C1 segment of cervical spinal cord (tissue), 14 donors: Measurements from ENCODE around the gene SLC46A3.
"Not testable (repeated sequence)": the region's sequence is repeated elsewhere in the genome, so short reads cannot be mapped to it uniquely, and the experiment has no call there.

Experiments used
- DNase-seq, 14 donors: peaks; one replicate each; lab custom pipeline; 2025; lab: John Stamatoyannopoulos, UW

Gene SLC46A3

DNA sequence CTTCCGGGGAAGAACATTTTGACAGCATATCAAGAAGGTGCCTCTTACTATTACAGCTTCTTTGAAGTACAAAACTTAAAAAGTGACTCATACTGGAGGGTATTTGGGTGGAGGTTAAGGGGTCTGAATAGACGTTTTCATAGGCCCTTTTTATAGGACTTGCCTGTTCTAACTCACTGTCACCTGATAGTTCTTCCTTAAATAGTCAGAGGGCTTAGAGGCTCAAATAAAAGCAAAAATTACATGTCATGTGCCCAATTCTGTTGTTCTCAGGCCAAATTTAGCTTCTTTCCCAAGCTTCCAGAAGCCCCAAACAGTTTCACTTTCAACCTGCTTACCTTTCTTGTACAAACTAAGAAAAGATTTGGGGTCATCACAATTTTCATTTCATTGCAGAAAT lies 16.1 kb upstream of the SLC46A3 start:
- DNase-seq = no peak

DNA sequence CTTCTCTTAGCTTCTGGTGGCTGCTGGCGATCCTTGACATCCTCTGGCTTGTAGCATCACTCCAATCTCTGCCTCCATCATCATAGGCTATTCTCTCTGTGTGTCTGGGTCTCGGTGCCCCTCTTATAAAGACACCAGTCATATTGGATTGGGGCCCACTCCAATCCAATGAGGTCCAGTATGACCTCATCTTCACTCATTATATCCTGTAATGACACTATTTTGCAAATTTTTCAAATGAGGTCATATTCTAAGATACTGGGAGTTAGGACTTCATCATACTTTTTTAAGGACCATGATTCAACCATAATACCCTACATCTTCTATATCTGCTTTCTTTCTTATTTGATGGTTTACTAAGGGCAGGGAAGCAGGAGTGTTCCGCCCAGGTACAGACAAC lies 12.0 kb upstream of the SLC46A3 start:
- DNase-seq = no peak

DNA sequence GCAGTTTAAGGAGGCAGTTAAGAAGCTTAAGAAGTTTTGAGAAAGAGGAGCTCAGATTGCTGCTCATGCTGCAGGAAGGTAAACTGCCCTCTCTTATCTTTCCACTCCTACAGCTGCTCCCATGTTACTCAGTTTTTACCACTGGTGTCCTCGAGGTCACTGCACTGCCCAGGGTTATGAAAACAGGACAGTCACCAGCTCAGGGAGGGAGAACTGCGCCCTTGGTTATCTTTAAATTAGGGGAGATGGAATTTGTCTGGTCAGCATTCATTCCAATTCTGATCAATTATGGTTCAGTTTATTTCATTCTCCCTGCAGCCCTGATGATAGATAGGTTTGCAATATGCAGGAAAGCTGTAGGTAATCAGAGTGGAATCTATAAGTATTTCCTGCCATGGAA lies 10.8 kb upstream of the SLC46A3 start:
- DNase-seq = no peak

DNA sequence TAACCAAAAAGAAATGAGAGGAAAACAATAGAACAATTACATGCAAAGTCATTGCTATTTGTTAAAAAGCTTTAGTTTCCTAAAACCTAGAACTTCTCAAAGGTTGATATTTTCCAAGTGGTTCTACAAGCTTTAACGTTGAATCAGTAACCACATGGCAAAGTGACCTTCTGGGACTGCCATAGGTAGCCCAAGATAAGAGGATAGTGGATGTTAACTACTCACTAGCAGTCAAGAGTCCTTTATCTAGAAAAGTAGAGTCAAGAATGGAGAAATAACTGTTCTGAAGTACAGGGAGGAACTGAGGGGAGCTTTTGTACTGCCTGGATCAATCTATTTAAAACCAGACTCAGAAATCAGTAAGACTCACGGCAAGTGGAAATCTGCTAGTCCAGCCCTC lies 9.9 kb upstream of the SLC46A3 start:
- no peak for DNase-seq

DNA sequence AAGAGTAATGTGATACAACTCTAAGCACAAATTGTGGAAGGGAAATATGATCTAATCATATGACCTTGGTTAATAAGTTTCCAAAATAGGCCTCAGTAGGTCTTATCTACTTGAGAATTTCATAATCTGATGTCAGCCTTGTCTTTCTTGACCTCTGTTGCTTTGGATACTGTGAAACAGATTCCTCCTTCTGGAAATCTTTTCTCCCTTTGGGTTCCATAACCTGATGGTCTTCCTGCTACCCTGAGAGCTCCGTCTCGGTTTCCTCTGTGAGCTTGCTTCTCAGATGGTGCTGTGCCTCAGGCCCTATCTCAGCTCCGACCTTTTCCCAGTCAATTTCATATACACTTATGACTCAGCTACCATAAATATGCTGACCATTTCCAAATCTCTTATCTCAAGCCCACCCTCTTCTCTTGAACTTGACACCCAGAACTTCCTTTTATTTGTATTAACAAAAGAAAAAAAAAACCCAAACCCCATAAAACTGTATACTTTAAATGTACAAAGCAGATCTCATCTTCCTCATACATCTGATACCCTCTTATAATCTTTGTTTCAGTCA lies 6.4 kb upstream of the SLC46A3 start:
- no peak for DNase-seq

DNA sequence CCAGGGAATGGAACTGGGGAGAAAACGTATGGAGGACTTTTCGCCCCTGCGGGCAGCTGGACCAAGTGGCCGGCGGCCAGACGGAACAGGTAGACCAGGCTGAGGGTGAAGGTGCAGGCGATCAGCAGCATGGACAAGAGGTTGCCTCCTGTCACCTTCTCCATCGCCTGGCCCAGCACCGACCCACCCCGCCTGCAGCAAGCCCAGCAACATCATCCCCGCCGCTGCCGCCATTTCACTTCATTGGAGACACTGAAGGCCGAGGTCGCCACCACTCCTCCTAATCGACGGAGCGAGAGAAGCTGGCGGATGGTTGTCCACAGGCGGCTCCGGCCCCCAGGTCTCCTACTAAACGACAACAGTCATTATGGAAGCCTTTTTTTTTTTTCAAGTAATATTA lies 5.0 kb upstream of the SLC46A3 start:
- no peak for DNase-seq

DNA sequence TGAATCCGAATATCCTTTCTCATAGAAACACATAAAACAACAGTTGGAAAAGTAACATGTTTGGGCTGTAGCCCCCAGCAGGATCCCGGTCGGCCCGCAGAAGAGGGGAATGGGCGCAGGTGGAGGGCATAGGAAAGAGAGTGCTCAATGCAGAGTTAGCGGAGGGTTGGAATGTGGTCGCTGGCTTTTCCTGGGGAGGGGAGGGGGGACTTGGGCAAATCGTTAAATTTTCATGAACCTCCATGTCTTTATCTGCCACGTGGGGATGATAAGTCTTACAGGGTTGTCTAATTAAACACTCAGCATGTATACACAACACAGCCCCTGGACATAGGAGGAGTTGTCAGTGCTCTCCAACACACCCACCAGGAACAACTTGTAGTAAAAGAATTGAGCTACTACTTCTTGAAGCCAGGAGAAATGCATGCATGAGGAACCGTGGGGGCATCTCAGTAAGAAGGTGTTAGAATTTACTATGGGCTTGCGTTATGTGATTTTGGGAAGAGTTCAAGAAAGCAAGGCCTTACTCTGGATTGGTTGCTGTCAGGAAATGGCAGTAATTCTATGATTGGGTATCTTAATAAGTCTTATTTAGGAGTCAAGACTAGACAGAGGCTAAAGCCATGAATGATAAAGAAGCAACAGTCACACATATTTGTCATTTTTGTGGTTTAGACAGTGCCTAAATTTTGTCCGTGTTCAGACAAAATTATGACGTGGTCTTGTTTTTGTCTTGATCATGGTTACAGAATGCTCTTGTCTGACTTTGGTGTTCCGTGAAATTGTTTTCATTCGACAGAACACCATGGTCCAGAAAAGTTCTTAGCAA lies 671 bp upstream of the SLC46A3 start:
- peak in 1 of 14 donors; percentile 22 for DNase-seq

DNA sequence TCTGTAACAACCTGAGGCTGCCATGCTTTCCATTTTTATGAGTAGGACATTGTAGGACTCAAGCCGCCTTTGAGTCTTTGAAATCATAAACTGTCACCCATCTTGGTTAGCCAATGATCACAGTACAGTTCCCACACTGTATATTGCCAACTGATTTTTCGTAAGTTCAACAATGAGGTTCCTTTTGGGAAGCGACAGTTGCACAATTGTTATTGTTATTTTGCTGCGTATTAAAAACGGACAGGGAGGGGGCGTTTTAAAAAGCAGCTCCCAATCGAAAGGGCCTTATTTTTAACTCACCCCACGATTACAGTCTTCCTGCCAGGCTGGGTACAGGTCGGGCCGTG lies 601 bp downstream of the SLC46A3 start:
- peak in 1 of 14 donors; percentile 77 for DNase-seq

DNA sequence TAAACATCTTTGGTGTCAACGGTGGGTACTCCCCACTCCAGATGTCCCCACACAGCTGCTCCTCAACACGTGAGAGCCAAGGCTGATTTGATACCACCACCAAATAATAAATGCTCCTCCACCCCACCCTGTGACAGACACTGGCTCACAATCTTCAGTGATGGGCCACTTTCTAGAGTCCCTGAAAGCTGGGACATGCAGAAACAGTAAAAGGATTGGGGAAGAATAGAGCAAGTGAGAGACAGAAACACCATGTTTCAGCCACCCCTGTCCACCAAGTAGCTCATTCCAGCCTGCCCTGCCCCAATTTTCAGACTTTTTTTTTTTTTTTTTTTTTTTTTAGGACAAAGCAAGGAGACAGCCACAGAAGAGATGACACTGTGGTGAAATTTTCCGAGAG lies 1.6 kb downstream of the SLC46A3 start:
- peak in 1 of 14 donors; percentile 17 for DNase-seq

DNA sequence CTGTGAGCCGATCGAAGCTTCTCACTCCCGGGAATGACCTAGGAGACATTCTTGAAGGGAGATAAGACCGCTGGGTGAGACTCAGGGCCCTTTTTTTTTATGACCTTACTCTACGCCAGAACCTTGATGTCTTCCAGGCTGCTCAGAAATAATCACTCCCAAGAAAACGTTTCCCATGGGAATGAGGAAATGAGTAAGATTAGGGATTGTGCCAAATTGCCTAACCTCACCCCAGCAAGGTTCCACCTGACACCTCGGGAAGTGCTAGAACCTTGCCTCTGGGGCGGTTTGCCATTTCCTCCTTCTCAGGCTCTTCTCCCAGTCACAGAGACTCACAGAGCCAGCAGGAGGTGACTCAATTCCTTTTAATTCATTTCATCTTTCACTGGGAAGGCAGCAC lies 2.3 kb downstream of the SLC46A3 start:
- peak in 1 of 14 donors; percentile 23 for DNase-seq

DNA sequence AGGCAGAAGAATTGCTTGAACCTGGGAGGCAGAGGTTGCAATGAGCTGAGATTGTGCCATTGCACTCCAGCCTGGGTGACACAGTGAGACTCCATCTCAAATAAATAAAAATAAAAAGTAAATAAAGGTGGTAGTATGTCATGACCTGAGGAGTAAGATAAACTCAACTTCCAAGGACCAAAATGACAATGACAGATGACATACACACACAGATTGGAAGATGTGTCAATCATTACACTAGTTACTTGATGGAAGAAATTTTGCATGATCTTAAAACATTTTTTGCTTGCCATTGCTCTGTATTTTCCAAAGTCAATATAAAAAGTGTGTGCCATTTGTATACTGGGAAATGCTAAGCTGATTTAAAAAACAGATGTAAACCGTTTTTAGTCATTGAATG lies 4.1 kb downstream of the SLC46A3 start:
- DNase-seq = no peak

DNA sequence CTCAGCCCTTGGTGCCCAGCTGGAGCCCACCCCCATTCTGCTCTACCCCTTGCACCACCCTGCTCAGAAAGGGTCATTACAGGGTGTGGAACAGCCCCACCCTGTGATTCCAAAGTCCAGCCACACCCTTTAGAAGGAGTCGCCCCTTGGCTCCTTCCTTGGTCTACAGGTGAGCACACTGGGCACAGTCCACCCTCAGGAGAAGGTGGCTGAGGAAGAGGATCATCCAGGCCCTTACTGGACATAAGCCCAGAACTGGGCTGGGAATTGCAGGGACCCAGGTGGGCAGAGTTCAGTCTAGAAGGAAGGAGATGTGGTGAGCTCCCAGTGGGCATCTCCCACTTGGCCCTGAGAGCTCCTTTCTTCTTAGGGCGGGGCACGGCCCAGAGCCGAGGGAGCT lies 8.6 kb downstream of the SLC46A3 start:
- no peak for DNase-seq

DNA sequence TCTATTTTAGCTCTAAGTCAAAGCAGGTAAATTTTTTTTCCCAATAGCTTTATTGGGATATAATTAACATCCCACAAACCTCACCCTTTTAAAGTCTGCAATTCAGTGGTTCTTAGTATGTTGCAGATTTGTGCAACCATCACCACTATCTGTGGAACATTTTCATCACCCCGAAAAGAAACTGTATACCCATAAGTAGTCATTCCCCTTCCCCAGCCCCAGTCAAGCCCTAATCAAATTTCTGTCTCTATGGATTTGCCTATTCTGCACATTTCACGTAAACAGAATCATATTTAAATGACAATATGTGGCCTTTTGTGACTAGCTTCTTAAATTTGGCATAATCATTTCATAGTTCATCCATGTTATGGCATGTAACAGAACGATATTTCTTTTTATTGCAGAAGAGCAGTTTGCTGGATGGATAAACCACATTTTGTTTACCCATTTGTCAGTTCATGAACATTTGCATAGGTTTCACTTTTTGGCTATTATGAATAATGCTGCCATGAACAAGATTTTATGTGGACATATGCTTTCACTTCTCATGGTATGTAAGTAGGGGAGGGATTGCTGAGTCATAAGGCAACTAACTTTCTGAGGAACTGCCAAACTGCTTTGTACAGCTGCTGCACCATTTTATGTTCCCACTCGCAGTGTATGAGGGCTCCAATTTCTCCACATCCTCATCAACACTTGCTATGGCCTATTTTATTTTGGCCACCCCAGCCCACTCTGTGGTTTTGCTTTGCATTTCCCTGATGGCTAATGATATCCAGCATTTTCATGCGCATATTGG lies 10.9 kb downstream of the SLC46A3 start:
- no peak for DNase-seq

DNA sequence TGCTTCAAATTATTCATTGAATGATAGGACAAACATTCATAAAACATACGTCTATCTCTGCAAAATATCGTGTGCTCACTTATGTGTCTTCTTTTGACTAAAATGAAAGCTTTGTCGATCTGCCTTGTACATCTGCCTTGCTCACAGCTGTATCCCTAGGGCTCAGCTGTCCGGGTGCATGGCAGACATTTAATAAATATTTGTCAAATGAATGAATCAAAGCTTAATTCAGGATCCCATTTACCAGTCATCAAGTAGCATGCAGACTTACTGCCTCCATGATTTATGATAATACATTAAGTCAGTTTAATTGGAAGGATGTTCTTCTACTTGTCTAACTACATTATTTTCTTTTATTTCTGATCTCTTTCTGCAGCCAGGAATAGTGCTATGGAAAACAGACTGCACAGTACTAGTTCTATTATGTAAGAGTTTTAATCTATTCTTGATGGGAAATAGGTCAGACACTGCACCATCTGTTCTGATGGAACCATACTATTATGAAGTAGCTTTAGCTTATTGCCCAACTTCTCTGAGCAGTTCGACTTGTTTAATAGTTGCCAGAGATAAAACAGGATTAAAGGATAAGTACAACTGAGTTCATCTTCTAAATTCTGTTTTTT lies 13.2 kb downstream of the SLC46A3 start:
- DNase-seq = peak in 1 of 14 donors; percentile 90

DNA sequence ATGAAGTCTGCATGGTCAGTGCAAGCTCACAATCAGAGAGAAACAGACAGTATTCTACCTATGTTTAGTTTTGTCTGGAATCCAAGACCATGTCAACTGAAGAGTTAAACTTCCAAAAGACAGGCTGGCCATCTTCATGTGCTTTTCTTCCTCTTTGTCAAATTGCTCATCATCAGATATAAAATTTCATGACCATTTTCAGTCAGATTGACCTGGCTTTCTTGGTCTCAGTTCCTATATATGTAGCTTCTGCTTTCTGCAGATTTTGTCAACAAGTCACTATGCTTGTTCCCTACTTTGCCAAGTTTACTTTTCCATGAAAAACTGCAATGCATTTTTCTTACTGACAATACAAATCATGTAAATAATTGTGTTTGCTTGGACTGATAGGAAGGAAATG lies 13.9 kb downstream of the SLC46A3 start:
- DNase-seq = peak in 1 of 14 donors; percentile 30

DNA sequence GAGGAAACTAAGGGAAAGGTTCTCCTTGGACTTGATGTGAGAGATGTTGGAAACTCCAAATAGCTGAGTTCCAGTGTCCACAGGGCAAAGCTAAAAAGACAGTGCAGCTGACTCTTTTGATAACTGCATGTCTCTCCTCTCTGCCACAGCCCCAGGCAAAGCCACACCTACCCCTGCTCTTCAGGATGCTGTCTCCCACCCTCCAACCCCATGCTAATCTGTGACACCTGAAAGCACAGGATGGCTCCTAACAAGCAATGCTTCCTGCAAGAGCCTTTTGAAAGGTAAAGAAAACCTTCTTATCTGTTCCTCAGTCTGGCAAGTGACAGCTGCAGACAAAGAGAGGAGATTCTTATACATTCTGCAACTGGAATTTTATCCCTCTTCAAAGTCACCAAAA lies 14.5 kb downstream of the SLC46A3 start:
- no peak for DNase-seq

DNA sequence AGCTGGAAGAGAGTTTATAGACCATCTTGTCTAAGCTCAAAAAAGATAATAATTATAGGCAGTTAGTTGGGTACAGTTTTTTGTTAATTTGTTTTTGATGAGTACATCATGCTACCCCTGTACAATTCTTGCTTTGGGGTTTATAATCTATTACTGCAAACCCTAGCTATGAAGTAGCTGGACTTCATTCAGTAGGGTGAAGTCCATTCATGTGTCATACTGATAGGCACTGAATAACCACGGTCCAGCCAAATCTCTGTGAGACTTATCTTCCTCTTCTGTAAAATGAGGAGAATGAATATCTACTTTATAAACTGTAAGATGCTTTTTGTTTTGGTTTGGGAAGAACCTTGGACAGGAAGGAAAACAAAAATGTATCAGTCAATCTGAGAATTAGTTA lies 19.5 kb downstream of the SLC46A3 start:
- no peak for DNase-seq

DNA sequence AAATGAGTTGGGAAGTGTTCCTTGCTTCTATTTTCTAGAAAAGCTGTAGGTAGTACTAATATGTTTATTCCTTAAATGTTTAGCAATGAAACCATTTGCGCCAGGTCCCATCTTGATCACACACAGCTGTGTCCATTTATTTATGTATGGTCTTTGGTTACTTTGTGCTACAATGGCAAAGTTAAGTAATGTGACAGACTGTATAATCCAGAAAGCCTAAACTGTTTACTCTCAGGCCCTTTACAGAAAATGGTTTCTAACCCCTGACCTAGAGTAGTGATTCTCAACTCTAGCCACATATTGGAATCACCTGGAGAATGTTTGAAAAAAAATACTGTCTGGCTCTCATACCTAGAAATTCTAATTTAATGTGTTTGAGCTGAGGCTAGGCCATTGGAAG lies 21.3 kb downstream of the SLC46A3 start:
- DNase-seq = no peak

DNA sequence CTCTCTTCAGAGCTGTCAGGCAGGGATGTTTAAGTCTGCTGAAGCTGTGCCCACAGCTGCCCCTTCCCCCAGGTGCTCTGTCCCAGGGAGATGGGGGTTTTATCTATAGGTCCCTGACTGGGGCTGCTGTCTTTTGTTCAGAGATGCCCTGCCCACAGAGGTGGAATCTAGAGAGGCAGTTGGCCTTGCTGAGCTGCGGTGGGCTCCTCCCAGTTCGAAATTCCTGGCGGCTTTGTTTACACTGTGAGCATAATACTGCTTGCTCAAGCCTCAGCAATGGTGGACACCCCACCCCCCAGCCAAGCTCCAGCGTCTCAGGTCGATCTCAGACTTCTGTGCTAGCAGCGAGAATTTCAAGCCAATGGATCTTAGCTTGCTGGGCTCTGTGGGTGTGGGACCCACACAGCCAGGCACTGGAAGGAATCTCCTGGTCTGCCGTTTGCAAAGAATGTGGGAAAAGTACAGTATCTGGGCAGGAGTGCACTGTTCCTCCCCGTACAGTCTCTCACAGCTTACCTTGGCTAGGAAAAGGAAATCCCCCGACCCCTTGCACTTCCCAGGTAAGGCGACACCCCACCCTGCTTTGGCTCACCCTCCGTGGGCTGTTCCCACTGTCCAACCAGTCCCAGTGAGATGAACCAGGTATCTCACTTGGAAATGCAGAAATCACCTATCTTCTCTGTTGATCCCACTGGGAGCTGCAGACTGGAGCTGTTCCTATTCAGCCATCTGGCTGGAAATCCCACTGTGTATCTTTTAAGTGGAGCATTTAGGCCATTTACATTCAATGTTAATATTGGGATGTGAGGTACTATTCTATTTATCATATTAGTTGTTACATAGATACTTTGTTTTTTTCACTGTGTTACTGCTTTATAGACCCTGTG lies 24.9 kb downstream of the SLC46A3 start:
- not testable (repeated sequence) for DNase-seq

DNA sequence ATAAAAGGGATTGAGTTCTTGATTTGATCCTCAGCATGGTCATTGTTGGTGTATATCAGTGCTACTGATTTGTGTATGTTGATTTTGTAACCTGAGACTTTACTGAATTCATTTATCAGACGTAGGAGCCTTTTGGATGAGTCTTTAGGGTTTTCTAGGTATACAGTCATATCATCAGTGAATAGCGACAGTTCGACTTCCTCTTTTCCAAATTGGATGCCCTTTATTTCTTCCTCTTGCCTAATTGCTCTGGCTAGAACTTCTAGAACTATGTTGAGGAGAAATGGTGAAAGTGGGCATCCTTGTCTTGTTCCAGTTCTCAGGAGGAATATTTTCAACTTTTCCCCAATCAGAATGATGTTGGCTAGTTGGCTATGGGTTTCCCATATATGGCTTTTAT lies 32.9 kb downstream of the SLC46A3 start:
- no peak for DNase-seq

DNA sequence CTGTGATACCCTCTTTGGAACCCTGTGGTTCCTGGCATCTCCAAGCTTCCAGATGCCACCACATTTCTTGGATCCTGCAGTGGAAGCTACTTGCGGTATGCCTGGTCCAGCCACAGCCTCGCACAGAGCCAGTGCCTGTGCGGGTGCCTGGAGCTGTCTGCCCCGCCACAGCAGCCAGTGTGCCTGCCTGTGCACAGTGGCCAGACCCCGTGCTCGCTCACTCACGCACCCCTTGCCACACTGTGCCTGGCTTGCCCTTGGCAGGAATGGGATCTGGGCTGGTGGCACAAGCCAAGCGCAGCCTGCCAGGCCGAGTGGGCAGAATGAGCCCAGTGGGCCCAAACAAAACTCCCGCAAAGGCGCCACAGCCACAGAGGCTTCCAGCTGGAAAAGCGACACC lies 33.7 kb downstream of the SLC46A3 start:
- DNase-seq = no peak
